SK-N-SH treated with all-trans-retinoic acid at 6 μM for 48 hours (cell line): ENCODE data around the gene RIPOR2.
A peak's percentile ranks its signal among the peaks of the same experiment; 100 is the strongest.

Experiments
- ATAC-seq: fragments of 200-7000 bp; cut with Tn5 transposase; 3 replicates; pipeline ENCODE4 v1.9.1; 2020; ENCODE audit warnings: mild to moderate bottlenecking, moderate library complexity
- ARNTL ChIP-seq: fragments of 450-650 bp; formaldehyde crosslinking; IDR thresholded peaks from 2 replicates; pipeline ENCODE4 v1.5.0; 2020; ENCODE audit warnings: low read depth, mild to moderate bottlenecking, moderate library complexity, borderline replicate concordance
- BACH2 ChIP-seq: fragments of 250-450 bp; sonication (Bioruptor Pico); IDR thresholded peaks from 2 replicates; pipeline ENCODE4 v1.9.0; 2021; ENCODE audit warnings: mild to moderate bottlenecking, borderline replicate concordance
- CREB5 ChIP-seq: fragments of 250-450 bp; sonication (Bioruptor Pico); IDR thresholded peaks from 2 replicates; pipeline ENCODE4 v1.5.1; 2020; ENCODE audit warnings: low read depth, mild to moderate bottlenecking, moderate library complexity
- CSDC2 ChIP-seq: fragments of 250-450 bp; sonication (Bioruptor Pico); IDR thresholded peaks from 2 replicates; pipeline ENCODE4 v1.5.0; 2020; ENCODE audit warnings: mild to moderate bottlenecking, moderate library complexity
- CSRNP3 ChIP-seq: fragments of 250-450 bp; sonication (Bioruptor Pico); IDR thresholded peaks from 2 replicates; pipeline ENCODE4 v1.5.1; 2021; ENCODE audit warnings: mild to moderate bottlenecking, moderate library complexity
- GLIS3 ChIP-seq: fragments of 250-450 bp; sonication (Bioruptor Pico); IDR thresholded peaks from 2 replicates; pipeline ENCODE4 v1.5.0; 2020; ENCODE audit warnings: mild to moderate bottlenecking, moderate library complexity
- ISL1 ChIP-seq: fragments of 250-450 bp; sonication (Bioruptor Pico); IDR thresholded peaks from 2 replicates; pipeline ENCODE4 v2.1.2; 2022; ENCODE audit warnings: mild to moderate bottlenecking, moderate library complexity
- OSR1 ChIP-seq: fragments of 250-450 bp; sonication (Bioruptor Pico); IDR thresholded peaks from 2 replicates; pipeline ENCODE4 v1.8.0; 2022; ENCODE audit warnings: moderate library complexity, mild to moderate bottlenecking, inconsistent platforms
- PATZ1 ChIP-seq: fragments of 250-450 bp; sonication (Bioruptor Pico); IDR thresholded peaks from 2 replicates; pipeline ENCODE4 v1.8.0; 2020; ENCODE audit warnings: mild to moderate bottlenecking, moderate library complexity, borderline replicate concordance
- POU6F1 ChIP-seq: fragments of 250-450 bp; sonication (Bioruptor Pico); IDR thresholded peaks from 2 replicates; pipeline ENCODE4 v1.8.0; 2021; ENCODE audit warnings: low read depth, mild to moderate bottlenecking, moderate library complexity, borderline replicate concordance
- PPARA ChIP-seq: fragments of 250-450 bp; sonication (Bioruptor Pico); IDR thresholded peaks from 2 replicates; pipeline ENCODE4 v1.5.0; 2020; ENCODE audit warnings: mild to moderate bottlenecking, borderline replicate concordance
- RARB ChIP-seq: fragments of 250-450 bp; sonication (Bioruptor Pico); IDR thresholded peaks from 2 replicates; pipeline ENCODE4 v1.8.0; 2021; ENCODE audit warnings: mild to moderate bottlenecking, moderate library complexity
- SNAI2 ChIP-seq: fragments of 250-450 bp; sonication (Bioruptor Pico); IDR thresholded peaks from 2 replicates; pipeline ENCODE4 v1.5.0; 2020; ENCODE audit warnings: mild to moderate bottlenecking, moderate library complexity
- TCF4 ChIP-seq: fragments of 250-450 bp; sonication (Bioruptor Pico); IDR thresholded peaks from 2 replicates; pipeline ENCODE4 v1.8.0; 2021; ENCODE audit warnings: mild to moderate bottlenecking, moderate library complexity, borderline replicate concordance
- TOX ChIP-seq: fragments of 250-450 bp; sonication (Bioruptor Pico); IDR thresholded peaks from 2 replicates; pipeline ENCODE4 v1.8.0; 2021; ENCODE audit warnings: mild to moderate bottlenecking, moderate library complexity, borderline replicate concordance
- TSHZ2 ChIP-seq: fragments of 250-450 bp; sonication (Bioruptor Pico); IDR thresholded peaks from 2 replicates; pipeline ENCODE4 v1.5.0; 2020; ENCODE audit warnings: mild to moderate bottlenecking, moderate library complexity
- ZC3H10 ChIP-seq: fragments of 250-450 bp; sonication (Bioruptor Pico); IDR thresholded peaks from 2 replicates; pipeline ENCODE4 v1.5.1; 2021; ENCODE audit warnings: mild to moderate bottlenecking, moderate library complexity
- ZFP3 ChIP-seq: fragments of 250-450 bp; sonication (Bioruptor Pico); IDR thresholded peaks from 2 replicates; pipeline ENCODE4 v1.5.0; 2020; ENCODE audit warnings: mild to moderate bottlenecking, moderate library complexity
- ZFP30 ChIP-seq: fragments of 450-650 bp; formaldehyde crosslinking; IDR thresholded peaks from 2 replicates; pipeline ENCODE4 v1.5.0; 2022; ENCODE audit warnings: mild to moderate bottlenecking, moderate library complexity
- ZNF8 ChIP-seq: fragments of 450-650 bp; formaldehyde crosslinking; IDR thresholded peaks from 2 replicates; pipeline ENCODE4 v1.5.0; 2020; ENCODE audit warnings: mild to moderate bottlenecking, moderate library complexity

The RIPOR2 gene

GRCh38 chr6:24796616-24797290, 139.0 kb downstream of the RIPOR2 start:
- ATAC-seq, result no peak
- TF ChIP-seq ZFP3 (CRISPR knock-in tag) (no peak), OSR1 (CRISPR knock-in tag) (no peak), ISL1 (no peak), TCF4 (CRISPR knock-in tag) (no peak), PATZ1 (CRISPR knock-in tag) (no peak), GLIS3 (CRISPR knock-in tag) (no peak), CSDC2 (no peak)
- TF ChIP-seq, all 23 proteins: peak for 0

GRCh38 chr6:24795106-24795505, 140.7 kb downstream of the RIPOR2 start:
- no peak for TF ChIP-seq BACH2 (CRISPR knock-in tag)
- TF ChIP-seq, all 23 proteins: peak for 0
- ATAC-seq, result no peak

- no peak for ATAC-seq
- TF ChIP-seq CREB5 (no peak), ZNF8 (peak; percentile 67)
Measured at GRCh38 chr6:24788031-24788665, 147.6 kb downstream of the RIPOR2 start.

- TF ChIP-seq POU6F1 (no peak), SNAI2 (CRISPR knock-in tag) (no peak), GLIS3 (CRISPR knock-in tag) (no peak), CSDC2 (no peak), TSHZ2 (CRISPR knock-in tag) (no peak), ZC3H10 (CRISPR knock-in tag) (no peak), PATZ1 (CRISPR knock-in tag) (no peak), ARNTL (no peak), ZFP30 (CRISPR knock-in tag) (no peak), ISL1 (no peak), OSR1 (CRISPR knock-in tag) (no peak), PPARA (CRISPR knock-in tag) (no peak), RARB (no peak), CSRNP3 (CRISPR knock-in tag) (no peak), TOX (CRISPR knock-in tag) (no peak), CREB5 (no peak), BACH2 (CRISPR knock-in tag) (no peak), TCF4 (CRISPR knock-in tag) (no peak), ZFP3 (CRISPR knock-in tag) (no peak)
- TF ChIP-seq, all 23 proteins: peak for 0
- ATAC-seq, result no peak
Measured at GRCh38 chr6:24780206-24780605, 155.6 kb downstream of the RIPOR2 start.
